ENCODE results near the gene ARL9. TPM values are rescaled to one million over a fixed set of nuclear protein-coding genes. Genes with fewer than 3 reads are reported as not detected.

Gene ARL9
- polyA plus RNA-seq, 1 donor from 2014 or later = 0.11 TPM

GRCh38 chr4:56466910-56467283 is 38.7 kb upstream of the ARL9 start:
- peak overlapping the region; percentile 64 for H3K4me2 ChIP-seq (ENCODE audit: low read length)
- H3K4me3 ChIP-seq (ENCODE audit: low read length) = peak overlapping the region; percentile 88
- H3F3A ChIP-seq (ENCODE audit: insufficient read depth, low read length, poor library complexity, severe bottlenecking) = no peaks in the 10 kb centered on the region
- peak overlapping the region; percentile 82 for H2AFZ ChIP-seq (ENCODE audit: low read depth, low read length)
- no peaks in the 10 kb centered on the region for H3K9me3 ChIP-seq (ENCODE audit: low read length)
- H3K9me2 ChIP-seq (ENCODE audit: insufficient read depth, low read length) = no peaks in the 10 kb centered on the region
- peaks cover 55% of the 10 kb centered on the region for H3K79me2 ChIP-seq (replicated peaks; ENCODE audit: insufficient read depth, low read length)
- peaks cover 9% of the 10 kb centered on the region for H3K36me3 ChIP-seq (ENCODE audit: insufficient read depth, low read length)
- H4K20me1 ChIP-seq (ENCODE audit: insufficient read depth) = no peaks in the 10 kb centered on the region
- H3K27me3 ChIP-seq (ENCODE audit: insufficient read depth, low read depth, low read length) = no peaks in the 10 kb centered on the region
- TF ChIP-seq RAD21 (conservative IDR thresholded peaks at IDR 0.05) (no peak), REST (IDR thresholded peaks at IDR 0.05; ENCODE audit: borderline replicate concordance) (no peak), CTCF (IDR thresholded peaks at IDR 0.05; ENCODE audit: poor library complexity, severe bottlenecking) (no peak), EZH2 (IDR thresholded peaks at IDR 0.05; ENCODE audit: borderline replicate concordance, insufficient read depth, low read length, poor library complexity, severe bottlenecking) (no peak), MXI1 (conservative IDR thresholded peaks at IDR 0.05; ENCODE audit: poor library complexity, severe bottlenecking) (no peak), EP300 (conservative IDR thresholded peaks at IDR 0.05; ENCODE audit: poor library complexity, severe bottlenecking) (no peak), POLR2AphosphoS5 (IDR thresholded peaks at IDR 0.05) (no peak), TAF1 (IDR thresholded peaks at IDR 0.05; ENCODE audit: low read depth) (no peak), SMC3 (conservative IDR thresholded peaks at IDR 0.05; ENCODE audit: poor library complexity) (no peak)
- peak overlapping the region; percentile 89 for H3K27ac ChIP-seq (ENCODE audit: low read length)
- H3K9ac ChIP-seq (ENCODE audit: low read length) = peak overlapping the region; percentile 85

- peak; percentile 41 for TF ChIP-seq SMC3 (conservative IDR thresholded peaks at IDR 0.05; ENCODE audit: poor library complexity)
- no peak for TF ChIP-seq EP300 (conservative IDR thresholded peaks at IDR 0.05; ENCODE audit: poor library complexity, severe bottlenecking)
- no peak for TF ChIP-seq CTCF (IDR thresholded peaks at IDR 0.05; ENCODE audit: poor library complexity, severe bottlenecking)
- peak; percentile 72 for TF ChIP-seq REST (IDR thresholded peaks at IDR 0.05; ENCODE audit: borderline replicate concordance)
- peak; percentile 88 for TF ChIP-seq MXI1 (conservative IDR thresholded peaks at IDR 0.05; ENCODE audit: poor library complexity, severe bottlenecking)
- no peak for TF ChIP-seq EZH2 (IDR thresholded peaks at IDR 0.05; ENCODE audit: borderline replicate concordance, insufficient read depth, low read length, poor library complexity, severe bottlenecking)
- TF ChIP-seq TAF1 (IDR thresholded peaks at IDR 0.05; ENCODE audit: low read depth) = peak; percentile 80
- TF ChIP-seq RAD21 (conservative IDR thresholded peaks at IDR 0.05) = peak; percentile 22
- peak; percentile 95 for TF ChIP-seq POLR2AphosphoS5 (IDR thresholded peaks at IDR 0.05)
Observed at GRCh38 chr4:56467284-56468096, 38.1 kb upstream of the ARL9 start, which contains the start of gene SRP72. SRP72 (plus strand) TSS chr4:56467617; CDS start chr4:56467636, 19 bp downstream.

More at GRCh38 chr4:56467284-56468096, 38.1 kb upstream of the ARL9 start, which contains the start of gene SRP72:
- Histone ChIP-seq H3K79me2 (replicated peaks; ENCODE audit: insufficient read depth, low read length) (peaks cover 55% of the 10 kb centered on the region), H3F3A (ENCODE audit: insufficient read depth, low read length, poor library complexity, severe bottlenecking) (no peaks in the 10 kb centered on the region), H2AFZ (ENCODE audit: low read depth, low read length) (peak within 1 kb of the TSS; percentile 82), H3K9me3 (ENCODE audit: low read length) (no peaks in the 10 kb centered on the region), H3K27ac (ENCODE audit: low read length) (peak within 1 kb of the TSS; percentile 89), H3K9ac (ENCODE audit: low read length) (peak within 1 kb of the TSS; percentile 85), H3K4me3 (ENCODE audit: low read length) (peak within 1 kb of the TSS; percentile 88), H3K27me3 (ENCODE audit: insufficient read depth, low read depth, low read length) (no peaks in the 10 kb centered on the region), H3K9me2 (ENCODE audit: insufficient read depth, low read length) (no peaks in the 10 kb centered on the region), H4K20me1 (ENCODE audit: insufficient read depth) (no peaks in the 10 kb centered on the region), H3K4me2 (ENCODE audit: low read length) (peak within 1 kb of the TSS; percentile 79), H3K36me3 (ENCODE audit: insufficient read depth, low read length) (peaks cover 6% of the 10 kb centered on the region)
